H9 (cell line): ENCODE results near the gene SLC10A4. TPM values are rescaled to one million over a fixed set of nuclear protein-coding genes. Genes with fewer than 3 reads are reported as not detected.

Experiments
- DNase-seq: peaks from one replicate; pipeline ENCODE4 v3.0.0-alpha.2; 2017
- H2AFZ ChIP-seq: one replicate; pipeline ENCODE4 v1.6.1; 2013; ENCODE audit warnings: mild to moderate bottlenecking, low read length, control low read depth, moderate library complexity
- H2AK5ac ChIP-seq: 2 replicates; pipeline ENCODE4 v1.6.1; 2013; ENCODE audit warnings: low read length, control low read depth, mixed read lengths; ENCODE audit not compliant: insufficient read length
- H2BK120ac ChIP-seq: one replicate; pipeline ENCODE4 v1.6.1; 2013; ENCODE audit warnings: low read depth, mild to moderate bottlenecking, low read length, control low read depth, inconsistent platforms; ENCODE audit not compliant: poor library complexity, severe bottlenecking
- H2BK12ac ChIP-seq: 2 replicates; pipeline ENCODE4 v1.6.1; 2013; ENCODE audit warnings: low read length, control low read depth, mixed read lengths, low read depth; ENCODE audit not compliant: insufficient read length
- H2BK15ac ChIP-seq: 2 replicates; pipeline ENCODE4 v1.6.1; 2013; ENCODE audit warnings: low read depth, low read length, control low read depth
- H2BK20ac ChIP-seq: one replicate; pipeline ENCODE4 v1.6.1; 2013; ENCODE audit warnings: low read depth, mild to moderate bottlenecking, low read length, control low read depth, inconsistent platforms; ENCODE audit not compliant: poor library complexity, severe bottlenecking
- H2BK5ac ChIP-seq: 2 replicates; pipeline ENCODE4 v1.6.1; 2013; ENCODE audit warnings: low read length, control low read depth, mixed read lengths; ENCODE audit not compliant: insufficient read length
- H3K14ac ChIP-seq: 2 replicates; pipeline ENCODE4 v1.6.1; 2013; ENCODE audit warnings: low read length, control low read depth; ENCODE audit not compliant: insufficient read depth
- H3K18ac ChIP-seq: 2 replicates; pipeline ENCODE4 v1.6.1; 2013; ENCODE audit warnings: low read depth, mild to moderate bottlenecking, mixed read lengths, low read length, control low read depth; ENCODE audit not compliant: insufficient read length
- H3K23ac ChIP-seq: 2 replicates; pipeline ENCODE4 v1.6.1; 2013; ENCODE audit warnings: low read length, control low read depth, mixed read lengths, low read depth; ENCODE audit not compliant: insufficient read length
- H3K23me2 ChIP-seq: 2 replicates; pipeline ENCODE4 v1.6.1; 2013; ENCODE audit warnings: low read depth, mild to moderate bottlenecking, mixed read lengths, low read length, control low read depth; ENCODE audit not compliant: insufficient read length, poor library complexity, severe bottlenecking
- H3K27ac ChIP-seq: 2 replicates; pipeline ENCODE4 v1.5.1; 2013; ENCODE audit warnings: low read length, control low read depth, mixed read lengths, low read depth; ENCODE audit not compliant: insufficient read length
- H3K27me3 ChIP-seq: 2 replicates; pipeline ENCODE4 v1.6.1; 2013; ENCODE audit warnings: low read length, control low read depth, inconsistent platforms; ENCODE audit not compliant: insufficient read depth
- H3K4ac ChIP-seq: 2 replicates; pipeline ENCODE4 v1.6.1; 2013; ENCODE audit warnings: low read depth, mild to moderate bottlenecking, control low read depth, inconsistent platforms, low read length, moderate library complexity
- H3K4me1 ChIP-seq: 2 replicates; pipeline ENCODE4 v1.6.1; 2013; ENCODE audit warnings: low read length, control low read depth, inconsistent platforms; ENCODE audit not compliant: insufficient read depth
- H3K4me2 ChIP-seq: 2 replicates; pipeline ENCODE4 v1.6.1; 2013; ENCODE audit warnings: low read length, control low read depth, mixed read lengths; ENCODE audit not compliant: insufficient read length, insufficient read depth
- H3K56ac ChIP-seq: 2 replicates; pipeline ENCODE4 v1.6.1; 2013; ENCODE audit warnings: low read depth, mild to moderate bottlenecking, mixed read lengths, low read length, control low read depth; ENCODE audit not compliant: insufficient read length
- H3K79me1 ChIP-seq: 2 replicates; pipeline ENCODE4 v1.6.1; 2013; ENCODE audit warnings: low read depth, mild to moderate bottlenecking, moderate library complexity, low read length, control low read depth, inconsistent platforms; ENCODE audit not compliant: insufficient read depth, poor library complexity, severe bottlenecking
- H3K79me2 ChIP-seq: 2 replicates; pipeline ENCODE4 v1.6.1; 2013; ENCODE audit warnings: low read length, control low read depth, inconsistent platforms; ENCODE audit not compliant: insufficient read depth
- H3K9ac ChIP-seq: 2 replicates; pipeline ENCODE4 v1.6.1; 2013; ENCODE audit warnings: low read length, control low read depth, mixed read lengths; ENCODE audit not compliant: insufficient read length; ENCODE audit errors: extremely low read depth
- H3K9me3 ChIP-seq: one replicate; pipeline ENCODE4 v1.6.1; 2013; ENCODE audit warnings: low read depth, low read length, inconsistent platforms; ENCODE audit not compliant: control insufficient read depth
- H3T11ph ChIP-seq: one replicate; pipeline ENCODE4 v1.6.1; 2013; ENCODE audit warnings: mild to moderate bottlenecking, low read length, control low read depth, inconsistent platforms
- H4K20me1 ChIP-seq: one replicate; pipeline ENCODE4 v1.6.1; 2013; ENCODE audit not compliant: control insufficient read depth, insufficient read length, insufficient read depth
- H4K5ac ChIP-seq: 2 replicates; pipeline ENCODE4 v1.6.1; 2013; ENCODE audit warnings: low read depth, mild to moderate bottlenecking, mixed read lengths, low read length, control low read depth; ENCODE audit not compliant: insufficient read length
- H4K8ac ChIP-seq: replicated peaks from 2 replicates; pipeline ENCODE4 v1.6.1; 2013; ENCODE audit warnings: low read length, control low read depth, mixed read lengths, low read depth; ENCODE audit not compliant: insufficient read length
- H4K91ac ChIP-seq: 2 replicates; pipeline ENCODE4 v1.6.1; 2013; ENCODE audit warnings: low read depth, mild to moderate bottlenecking, moderate library complexity, mixed read lengths, low read length, control low read depth; ENCODE audit not compliant: insufficient read length
- H3K27ac Mint-ChIP-seq, 3 experiments: 2 replicates in 2 of 3; 3 replicates in 1 of 3; pipeline ENCODE4 v1.8.0; 2020 to 2021; ENCODE audit warnings: mixed read lengths in 3 of 3, mild to moderate bottlenecking in 1 of 3, moderate library complexity in 1 of 3
- H3K27me3 Mint-ChIP-seq: 2 replicates; pipeline ENCODE4 v1.8.0; 2021; ENCODE audit warnings: low read depth, mild to moderate bottlenecking, moderate library complexity, mixed read lengths
- H3K36me3 Mint-ChIP-seq, 3 experiments: 2 replicates in 2 of 3; 3 replicates in 1 of 3; pipeline ENCODE4 v1.8.0; 2020 to 2021; ENCODE audit warnings: low read depth in 3 of 3, mixed read lengths in 3 of 3; ENCODE audit not compliant: insufficient read depth in 1 of 3
- H3K4me1 Mint-ChIP-seq, 2 experiments: 2 replicates each; pipeline ENCODE4 v1.8.0; 2020; ENCODE audit warnings: mixed read lengths in 2 of 2
- H3K4me3 Mint-ChIP-seq, 2 experiments: 2 replicates in 1 of 2; 3 replicates in 1 of 2; pipeline ENCODE4 v1.8.0; 2020 to 2021; ENCODE audit warnings: mild to moderate bottlenecking in 2 of 2, mixed read lengths in 2 of 2, moderate library complexity in 1 of 2
- H3K9me3 Mint-ChIP-seq, 2 experiments: 2 replicates in 1 of 2; 3 replicates in 1 of 2; pipeline ENCODE4 v1.8.0; 2020; ENCODE audit warnings: mild to moderate bottlenecking in 2 of 2, mixed read lengths in 2 of 2, moderate library complexity in 1 of 2
- CTCF ChIP-seq: fragments of 200-600 bp; sonication (generic); conservative IDR thresholded peaks from 3 replicates; pipeline ENCODE4 v1.8.0; 2021; ENCODE audit warnings: antibody characterized with exemption, mild to moderate bottlenecking
- WGBS: extraction: QIAGEN DNeasy Blood & Tissue Kit; methylation state at CpG from one replicate; pipeline ENCODE4 v1.1.7; 2013; ENCODE audit warnings: missing lambda C conversion rate, low lambda C conversion rate, mixed read lengths; ENCODE audit not compliant: insufficient read length; ENCODE audit errors: extremely low coverage; 5-methylcytosine and 5-hydroxymethylcytosine counted together
- total RNA-seq: library from RNA; stranded (reverse); gene quantifications from 2 replicates; pipeline ENCODE4 v1.2.1, GENCODE V29; 2021

SLC10A4 gene
- total RNA-seq, 1 experiment from 2014 or later: 1.7 TPM

DNA sequence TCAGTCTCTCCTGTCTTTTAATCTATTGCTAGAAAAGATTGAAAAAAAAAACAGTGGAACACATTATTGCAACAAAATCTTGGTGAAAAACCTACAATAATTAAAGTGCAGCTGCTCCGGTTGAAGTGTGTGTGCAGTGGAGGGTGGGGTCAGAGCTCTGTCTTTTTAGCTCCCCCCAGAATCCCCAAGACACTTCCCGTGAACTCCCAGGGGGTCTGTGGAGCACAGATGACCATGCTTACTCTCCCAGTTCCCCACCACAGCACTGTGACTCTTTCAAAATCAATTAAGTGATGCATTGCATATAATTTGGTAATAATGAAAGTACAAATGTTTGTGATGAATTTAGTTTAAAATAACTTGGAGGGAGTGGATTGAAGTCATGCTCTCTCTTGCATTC, 15.7 kb upstream of the SLC10A4 start:
- Histone ChIP-seq H3K56ac (no peak overlapping the region), H3K79me1 (no peaks in the 10 kb centered on the region), H3T11ph (no peak overlapping the region), H3K23me2 (peaks cover 3% of the 10 kb centered on the region), H4K20me1 (no peaks in the 10 kb centered on the region), H3K27me3 (no peaks in the 10 kb centered on the region), H2BK20ac (no peak overlapping the region), H3K4ac (no peak overlapping the region), H2BK15ac (no peak overlapping the region), H3K23ac (no peak overlapping the region), H2BK12ac (no peak overlapping the region), H2BK5ac (no peak overlapping the region), H2BK120ac (no peak overlapping the region), H3K18ac (no peak overlapping the region), H3K27ac (no peak overlapping the region), H4K8ac (no peak overlapping the region), H3K4me1 (no peaks in the 10 kb centered on the region), H3K9me3 (no peaks in the 10 kb centered on the region), H4K91ac (no peak overlapping the region), H2AFZ (no peak overlapping the region), H3K4me2 (no peak overlapping the region), H3K79me2 (no peaks in the 10 kb centered on the region), H3K9ac (no peak overlapping the region), H3K14ac (no peak overlapping the region), H2AK5ac (no peak overlapping the region), H4K5ac (no peak overlapping the region)
- WGBS: no CpG with 5 or more reads among the region's 2 CpGs
- no peaks in the 10 kb centered on the region; a peak in 1 of 5 replicates for H3K9me3 Mint-ChIP-seq
- H3K27ac Mint-ChIP-seq: no peak overlapping the region
- no peaks in the 10 kb centered on the region; the same call in 1 of the 2 replicates for H3K27me3 Mint-ChIP-seq
- H3K4me1 Mint-ChIP-seq: peaks cover 4 to 6% of the 10 kb centered on the region in 2 experiments
- DNase-seq: no peak
- TF ChIP-seq CTCF: no peak
- H3K4me3 Mint-ChIP-seq: no peak overlapping the region
- H3K36me3 Mint-ChIP-seq: no peaks in the 10 kb centered on the region
